Karpas-422 (cell line): ENCODE measurements around the gene TNFAIP6. TPM values are rescaled to one million over a fixed set of nuclear protein-coding genes. Genes with fewer than 3 reads are reported as not detected.
"Not testable (repeated sequence)": the region's sequence is repeated elsewhere in the genome, so short reads cannot be mapped to it uniquely, and the experiment has no call there.

Source experiments
- DNase-seq: peaks from one replicate; pipeline ENCODE4 v3.0.0-alpha.2; 2015
- H2AFZ ChIP-seq: fragments of 200-600 bp; sonication (generic); 2 replicates; pipeline ENCODE4 v1.6.1; 2014; ENCODE audit warnings: antibody characterized with exemption, low read length, mixed read lengths
- H3K27ac ChIP-seq: fragments of 200-600 bp; sonication (generic); 2 replicates; pipeline ENCODE4 v1.5.1; 2014; ENCODE audit warnings: mild to moderate bottlenecking, low read length, moderate library complexity
- H3K27me3 ChIP-seq: fragments of 200-600 bp; sonication (generic); 2 replicates; pipeline ENCODE4 v1.6.1; 2014; ENCODE audit warnings: low read length, mixed read lengths
- H3K36me3 ChIP-seq: fragments of 200-600 bp; sonication (generic); 2 replicates; pipeline ENCODE4 v1.6.1; 2014; ENCODE audit warnings: low read length, mixed read lengths; ENCODE audit not compliant: insufficient read depth
- H3K4me1 ChIP-seq: fragments of 200-600 bp; sonication (generic); 2 replicates; pipeline ENCODE4 v1.6.1; 2014; ENCODE audit warnings: mild to moderate bottlenecking, low read length, mixed read lengths
- H3K4me2 ChIP-seq: fragments of 200-600 bp; sonication (generic); 2 replicates; pipeline ENCODE4 v1.6.1; 2014; ENCODE audit warnings: low read length, low read depth, mild to moderate bottlenecking; ENCODE audit not compliant: poor library complexity, severe bottlenecking
- H3K4me3 ChIP-seq: fragments of 200-600 bp; sonication (generic); 2 replicates; pipeline ENCODE4 v1.5.1; 2014; ENCODE audit warnings: mild to moderate bottlenecking, antibody characterized with exemption, low read length, mixed read lengths
- H3K79me2 ChIP-seq: fragments of 200-600 bp; sonication (generic); 2 replicates; pipeline ENCODE4 v1.6.1; 2014; ENCODE audit warnings: mild to moderate bottlenecking, low read length, mixed read lengths
- H3K9ac ChIP-seq: fragments of 200-600 bp; sonication (generic); 2 replicates; pipeline ENCODE4 v1.6.0; 2014; ENCODE audit warnings: low read length
- H3K9me2 ChIP-seq: fragments of 200-600 bp; sonication (generic), shearing (Covaris generic); replicated peaks from 2 replicates; pipeline ENCODE4 v1.6.0; 2014; ENCODE audit warnings: mild to moderate bottlenecking, low read length, moderate library complexity; ENCODE audit not compliant: insufficient read depth
- H3K9me3 ChIP-seq: fragments of 300-700, 200-600 bp; sonication (generic); 2 replicates; pipeline ENCODE4 v1.6.1; 2014; ENCODE audit warnings: low read length, mixed read lengths
- H4K20me1 ChIP-seq: fragments of 200-600 bp; sonication (generic); 2 replicates; pipeline ENCODE4 v1.6.1; 2014; ENCODE audit warnings: mild to moderate bottlenecking, antibody characterized with exemption, low read length, low read depth; ENCODE audit not compliant: insufficient read depth
- total RNA-seq: library from RNA; depleted of rRNA; stranded (reverse); fragments of >200 nt; shearing (Covaris generic); gene quantifications from 2 replicates; pipeline ENCODE4 v1.2.3, GENCODE V29; 2014; ENCODE audit warnings: low replicate concordance; rRNA removed

TNFAIP6 gene
- not detected in 2 replicates for total RNA-seq

GRCh38 chr2:151357359-151357758 lies at the start of gene TNFAIP6:
Gene TNFAIP6 (plus strand): TSS chr2:151357592. CDS start chr2:151357667, 75 bp downstream.
- Histone ChIP-seq H3K4me1 (no peaks in the 10 kb centered on the region), H3K27me3 (no peaks in the 10 kb centered on the region), H3K9me3 (no peaks in the 10 kb centered on the region), H3K36me3 (no peaks in the 10 kb centered on the region), H3K79me2 (no peaks in the 10 kb centered on the region), H4K20me1 (no peaks in the 10 kb centered on the region), H3K4me2 (no peak within 1 kb of the TSS), H3K9ac (no peak within 1 kb of the TSS), H3K4me3 (no peak within 1 kb of the TSS), H3K9me2 (no peaks in the 10 kb centered on the region), H2AFZ (no peak within 1 kb of the TSS), H3K27ac (no peak within 1 kb of the TSS)
- no peak for DNase-seq

- H3K4me3 ChIP-seq, H3K79me2 ChIP-seq, H3K9me2 ChIP-seq, H4K20me1 ChIP-seq, H3K9ac ChIP-seq, H2AFZ ChIP-seq, H3K9me3 ChIP-seq, H3K36me3 ChIP-seq, H3K4me2 ChIP-seq, H3K27ac ChIP-seq, H3K27me3 ChIP-seq, DNase-seq, H3K4me1 ChIP-seq: not testable (repeated sequence)
Measured at GRCh38 chr2:151310313-151310712, 47.1 kb upstream of the TNFAIP6 start.

GRCh38 chr2:151312440-151312839 lies 45.0 kb upstream of the TNFAIP6 start:
- not testable (repeated sequence) for H3K9me2 ChIP-seq, H3K4me1 ChIP-seq, H3K27me3 ChIP-seq, H3K36me3 ChIP-seq, H4K20me1 ChIP-seq, H3K9me3 ChIP-seq, H3K9ac ChIP-seq, H3K4me3 ChIP-seq, H3K27ac ChIP-seq, H3K4me2 ChIP-seq, H2AFZ ChIP-seq, DNase-seq, H3K79me2 ChIP-seq

- no peak overlapping the region for H3K9ac ChIP-seq
- no peak for DNase-seq
- H2AFZ ChIP-seq = no peak overlapping the region
- H3K4me2 ChIP-seq = no peak overlapping the region
- no peaks in the 10 kb centered on the region for H3K36me3 ChIP-seq
- no peaks in the 10 kb centered on the region for H3K9me2 ChIP-seq
- H4K20me1 ChIP-seq = no peaks in the 10 kb centered on the region
- H3K9me3 ChIP-seq = no peaks in the 10 kb centered on the region
- no peak overlapping the region for H3K4me3 ChIP-seq
- no peak overlapping the region for H3K27ac ChIP-seq
- no peaks in the 10 kb centered on the region for H3K79me2 ChIP-seq
- H3K4me1 ChIP-seq = no peaks in the 10 kb centered on the region
- H3K27me3 ChIP-seq = no peaks in the 10 kb centered on the region
Measured at GRCh38 chr2:151315381-151315903, 42.0 kb upstream of the TNFAIP6 start.

GRCh38 chr2:151325581-151326095 lies 31.8 kb upstream of the TNFAIP6 start:
- Histone ChIP-seq H3K9me3 (no peaks in the 10 kb centered on the region), H3K79me2 (no peaks in the 10 kb centered on the region), H4K20me1 (no peaks in the 10 kb centered on the region), H3K9ac (no peak overlapping the region), H3K27me3 (no peaks in the 10 kb centered on the region), H3K9me2 (no peaks in the 10 kb centered on the region), H3K27ac (no peak overlapping the region), H3K4me2 (no peak overlapping the region), H3K4me3 (no peak overlapping the region), H2AFZ (no peak overlapping the region), H3K36me3 (no peaks in the 10 kb centered on the region), H3K4me1 (no peaks in the 10 kb centered on the region)
- DNase-seq = no peak

- H3K36me3 ChIP-seq = no peaks in the 10 kb centered on the region
- no peak overlapping the region for H2AFZ ChIP-seq
- no peaks in the 10 kb centered on the region for H3K9me2 ChIP-seq
- H3K4me3 ChIP-seq = no peak overlapping the region
- no peaks in the 10 kb centered on the region for H3K9me3 ChIP-seq
- H3K27me3 ChIP-seq = no peaks in the 10 kb centered on the region
- DNase-seq = no peak
- no peaks in the 10 kb centered on the region for H4K20me1 ChIP-seq
- H3K9ac ChIP-seq = no peak overlapping the region
- no peaks in the 10 kb centered on the region for H3K4me1 ChIP-seq
- H3K4me2 ChIP-seq = no peak overlapping the region
- H3K27ac ChIP-seq = no peak overlapping the region
- H3K79me2 ChIP-seq = no peaks in the 10 kb centered on the region
Measured at GRCh38 chr2:151326554-151326953, 30.8 kb upstream of the TNFAIP6 start.

GRCh38 chr2:151329998-151330397 lies 27.4 kb upstream of the TNFAIP6 start:
- no peaks in the 10 kb centered on the region for H3K27me3 ChIP-seq

GRCh38 chr2:151333083-151333482 lies 24.3 kb upstream of the TNFAIP6 start:
- no peaks in the 10 kb centered on the region for H4K20me1 ChIP-seq

More at GRCh38 chr2:151329998-151330397, 27.4 kb upstream of the TNFAIP6 start:
- H2AFZ ChIP-seq = no peak overlapping the region
- no peaks in the 10 kb centered on the region for H3K9me2 ChIP-seq
- H3K9me3 ChIP-seq = no peaks in the 10 kb centered on the region
- no peaks in the 10 kb centered on the region for H3K36me3 ChIP-seq
- H3K79me2 ChIP-seq = no peaks in the 10 kb centered on the region
- no peak overlapping the region for H3K9ac ChIP-seq
- H3K4me2 ChIP-seq = no peak overlapping the region
- no peak for DNase-seq
- no peaks in the 10 kb centered on the region for H4K20me1 ChIP-seq
- H3K27ac ChIP-seq = no peak overlapping the region
- H3K4me1 ChIP-seq = no peaks in the 10 kb centered on the region
- no peak overlapping the region for H3K4me3 ChIP-seq

More at GRCh38 chr2:151333083-151333482, 24.3 kb upstream of the TNFAIP6 start:
- H3K9me3 ChIP-seq = no peaks in the 10 kb centered on the region
- no peak overlapping the region for H3K4me3 ChIP-seq
- H3K27me3 ChIP-seq = no peaks in the 10 kb centered on the region
- H3K79me2 ChIP-seq = no peaks in the 10 kb centered on the region
- no peaks in the 10 kb centered on the region for H3K4me1 ChIP-seq
- no peak overlapping the region for H3K4me2 ChIP-seq
- no peaks in the 10 kb centered on the region for H3K36me3 ChIP-seq
- no peaks in the 10 kb centered on the region for H3K9me2 ChIP-seq
- H2AFZ ChIP-seq = no peak overlapping the region
- no peak for DNase-seq
- H3K27ac ChIP-seq = no peak overlapping the region
- no peak overlapping the region for H3K9ac ChIP-seq
